HG03378 (cell line): Measurements from ENCODE around the gene UGT1A7.

Experiments
- ATAC-seq: cut with Tn5 transposase; IDR thresholded peaks from one replicate; pipeline ENCODE4 v1.9.1; 2021; ENCODE audit warnings: mild to moderate bottlenecking, moderate library complexity; ENCODE audit not compliant: unreplicated experiment

The UGT1A7 gene

DNA sequence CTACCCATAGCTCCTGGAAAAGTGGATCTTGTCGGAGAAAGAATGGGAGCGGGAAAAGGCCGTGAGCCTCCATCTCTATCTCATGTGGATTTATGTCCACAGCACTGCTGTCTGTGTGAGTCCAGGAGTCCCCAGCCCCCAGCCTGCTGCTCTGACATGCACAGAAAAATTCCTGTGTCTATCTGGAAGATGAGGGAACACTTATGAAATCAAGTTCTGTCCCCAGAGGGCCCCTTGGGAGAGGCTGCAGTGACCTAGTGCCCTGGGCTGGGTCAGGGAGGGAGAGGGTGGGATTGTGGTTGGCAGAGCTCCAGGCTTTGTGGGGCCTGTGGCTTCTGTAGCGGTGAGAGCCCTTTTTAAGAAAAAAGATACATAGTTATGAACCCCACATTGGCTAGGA is 135.1 kb downstream of the UGT1A7 start:
- no peak for ATAC-seq

DNA sequence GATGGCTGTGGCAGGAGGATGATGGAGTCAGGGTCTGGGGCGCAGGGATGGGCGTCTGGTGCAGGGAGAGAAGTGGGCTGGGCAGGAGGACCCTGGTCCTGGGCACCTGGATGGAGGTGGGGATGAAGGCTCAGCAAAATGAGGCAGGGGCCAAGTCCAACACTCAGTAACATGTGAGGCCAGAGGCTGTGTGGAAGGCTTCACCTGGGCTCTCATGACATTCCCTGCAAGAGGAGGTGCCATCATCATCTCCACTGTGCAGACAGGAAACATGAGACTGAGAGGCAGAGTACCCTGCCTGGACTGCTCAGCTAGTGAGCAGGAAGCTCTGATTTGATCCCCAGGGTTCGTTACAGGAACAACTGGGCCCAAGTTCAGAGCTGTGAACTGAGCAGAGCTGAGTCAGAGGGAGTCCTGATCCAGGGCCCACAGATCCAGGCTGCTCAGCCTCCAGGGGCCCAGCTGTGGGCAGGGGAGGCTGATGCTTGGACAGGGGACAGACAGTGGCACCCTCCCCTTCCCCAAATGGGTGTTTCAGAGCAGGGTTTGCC is 135.7 kb downstream of the UGT1A7 start:
- no peak for ATAC-seq

DNA sequence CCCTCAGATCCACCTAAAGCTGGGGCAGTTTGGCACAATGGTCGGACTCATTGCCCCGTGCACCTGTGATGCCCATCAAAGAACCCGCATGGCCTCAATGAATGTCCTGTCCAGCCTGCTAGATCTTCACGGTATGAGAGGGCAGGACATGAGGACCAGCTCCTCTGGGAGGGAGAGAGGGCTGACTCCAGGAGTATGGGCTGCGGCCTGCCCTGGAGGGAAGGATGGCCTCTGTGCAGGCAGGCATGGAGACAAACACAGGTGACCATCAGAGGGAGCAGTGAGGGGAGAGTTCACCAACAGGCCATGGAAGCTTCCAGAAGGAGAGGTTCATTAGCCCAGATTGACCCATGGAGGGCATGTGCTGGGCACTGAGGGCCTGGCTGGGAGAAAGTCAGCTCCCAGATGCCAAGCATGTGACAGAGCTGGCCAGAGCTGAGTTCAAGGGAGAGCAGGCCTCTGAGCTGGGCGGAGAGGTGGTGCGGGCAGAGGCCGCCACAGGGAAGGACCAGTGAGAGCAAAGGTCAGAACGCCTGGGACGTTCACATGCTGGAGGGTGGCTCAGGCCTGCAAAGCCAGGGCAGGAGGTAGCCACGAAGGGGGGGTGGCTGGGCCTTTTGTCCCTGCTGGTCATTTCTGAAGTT is 136.4 kb downstream of the UGT1A7 start:
- ATAC-seq = no peak

DNA sequence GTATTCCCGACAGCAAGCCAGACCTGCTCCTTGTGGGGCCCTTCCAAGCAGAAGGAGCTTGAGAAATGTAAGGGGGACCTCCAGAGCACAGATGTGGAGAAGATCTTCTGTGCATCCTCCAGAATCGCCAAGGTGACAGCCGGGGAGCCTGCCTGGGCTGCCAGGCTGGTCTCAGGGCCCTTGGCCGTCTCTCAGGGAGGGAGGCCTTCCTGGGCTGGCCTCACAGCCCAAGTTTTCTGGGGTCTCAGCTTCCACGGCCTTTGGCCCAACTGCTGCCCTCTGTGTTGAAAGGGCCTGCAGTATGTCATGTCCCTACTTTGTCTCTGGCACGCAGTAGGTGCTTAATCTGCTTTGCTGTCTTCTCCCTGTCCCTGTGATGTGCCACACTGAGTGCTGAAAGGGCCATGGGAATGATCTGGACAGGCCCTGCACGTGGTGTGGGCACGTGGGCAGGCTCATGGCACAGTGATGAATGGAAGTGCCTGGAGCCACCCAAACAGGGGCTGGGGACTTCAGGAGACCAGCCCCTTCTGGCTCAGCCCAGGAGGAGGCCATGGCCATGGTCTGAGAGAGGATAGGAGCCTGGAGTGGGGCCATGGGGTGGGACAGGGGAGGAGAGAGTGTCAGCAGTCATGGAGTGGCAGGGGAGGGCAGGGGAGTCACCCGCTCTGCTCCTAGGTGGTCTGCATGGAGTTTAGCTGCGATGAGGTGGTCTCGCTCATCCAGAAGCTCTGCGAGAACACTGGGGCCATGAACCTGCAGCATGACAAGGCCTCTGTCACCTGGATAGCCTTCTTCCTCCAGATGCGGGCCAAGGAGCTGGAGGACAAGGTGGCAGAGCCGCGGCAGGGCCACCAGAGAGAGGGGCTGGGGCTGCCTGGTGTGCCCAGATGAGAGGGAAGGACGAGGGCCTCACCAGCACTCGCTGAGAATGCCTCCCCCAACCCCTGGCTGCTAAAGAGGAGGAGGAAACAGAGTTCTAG is 137.2 kb downstream of the UGT1A7 start:
- no peak for ATAC-seq

DNA sequence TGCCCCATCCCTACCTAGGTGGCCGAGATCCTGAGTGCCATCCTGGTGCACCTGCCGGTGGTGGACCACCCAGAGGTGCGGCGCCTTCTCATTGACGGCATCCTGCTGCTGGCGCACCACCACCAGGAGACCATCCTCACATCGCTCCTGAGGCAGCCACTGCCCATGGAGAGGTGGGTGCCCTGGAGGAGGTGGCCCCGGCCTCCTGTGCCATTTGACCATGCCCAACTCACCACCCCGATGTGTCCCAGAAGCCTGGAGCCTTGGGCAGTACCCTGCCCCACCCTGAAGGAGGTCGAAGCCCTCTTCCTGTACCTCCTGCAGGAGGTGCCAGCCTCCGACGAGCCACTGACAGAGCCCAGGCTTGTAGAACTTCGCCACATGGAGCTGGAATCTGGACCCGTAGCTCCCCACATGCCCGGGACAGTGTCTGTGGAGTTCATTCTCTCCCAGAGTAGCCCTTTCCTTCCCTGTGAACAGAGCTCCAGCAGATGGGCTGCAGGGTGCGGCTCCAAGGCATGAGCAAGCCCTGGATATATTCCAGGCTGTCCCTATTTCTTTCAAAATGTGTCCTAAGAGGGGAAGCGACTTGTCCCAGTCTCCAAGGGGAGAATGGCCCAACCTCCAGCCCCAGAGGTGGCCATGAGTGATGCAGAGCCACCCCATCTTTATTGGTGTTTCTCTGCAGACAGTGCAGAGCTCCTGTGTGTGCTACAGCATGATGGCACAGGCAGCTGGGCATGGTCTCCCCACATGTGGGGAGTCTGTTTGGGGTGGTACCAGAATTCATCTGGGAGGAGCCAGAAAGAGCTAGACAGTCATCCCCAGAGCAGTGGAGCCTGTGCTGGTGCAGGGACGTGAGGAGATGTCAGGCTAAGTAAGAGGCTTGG is 138.4 kb downstream of the UGT1A7 start:
- ATAC-seq = no peak

DNA sequence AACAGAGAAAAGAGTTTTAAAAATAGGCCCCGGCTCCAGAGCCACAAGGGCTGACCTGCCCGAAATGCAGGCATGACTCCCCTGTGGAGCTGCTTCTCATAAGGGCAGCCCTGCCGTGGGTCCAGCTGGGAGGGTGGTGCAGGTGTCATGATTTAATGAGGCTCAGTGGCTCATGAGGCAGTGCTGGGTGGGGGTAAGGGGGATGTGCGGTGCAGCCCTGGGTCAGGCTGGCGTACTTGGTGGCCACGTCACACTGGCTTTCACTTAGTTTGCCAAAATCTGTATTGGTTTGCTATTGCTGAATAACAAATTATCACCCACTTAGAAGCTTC is 139.0 kb downstream of the UGT1A7 start:
- no peak for ATAC-seq

DNA sequence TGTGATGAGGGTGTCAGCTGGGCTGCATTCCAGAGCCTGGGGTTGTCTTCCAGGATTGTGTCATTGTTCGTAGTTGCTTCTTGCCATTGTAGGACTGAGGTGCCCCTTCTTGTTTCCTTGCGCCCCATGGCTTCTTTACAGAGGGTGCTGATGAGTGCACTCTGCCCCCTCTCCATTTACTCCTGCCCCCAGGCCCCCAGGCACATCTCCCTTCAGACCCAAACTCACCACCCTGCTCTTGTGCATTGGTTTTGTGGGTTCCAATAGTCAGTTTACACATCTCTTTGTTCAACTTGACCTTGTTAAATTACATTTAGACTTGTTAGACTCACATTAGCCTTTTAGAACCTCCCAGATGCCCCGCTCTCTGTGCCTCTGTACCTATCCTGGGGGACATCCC is 139.5 kb downstream of the UGT1A7 start:
- ATAC-seq = no peak

DNA sequence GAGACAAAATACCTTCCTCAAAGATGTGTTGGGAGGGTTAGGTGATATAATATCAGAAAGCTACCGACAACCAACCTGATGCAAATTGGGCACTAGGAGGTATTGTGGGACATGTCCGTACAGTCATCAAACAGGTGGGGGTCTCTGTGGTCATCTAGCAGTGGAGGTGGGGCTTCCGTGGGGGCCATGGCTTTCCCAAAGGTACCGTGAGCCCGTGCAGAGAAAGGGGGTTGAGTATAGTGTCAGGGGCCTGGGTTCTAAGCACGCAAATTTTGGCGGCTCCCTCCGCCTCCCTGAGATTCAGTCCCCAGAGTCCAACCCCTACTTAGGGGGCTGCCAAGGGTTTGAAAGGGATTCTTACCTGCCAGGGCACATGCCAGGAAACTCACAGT is 140.0 kb downstream of the UGT1A7 start:
- ATAC-seq = no peak

DNA sequence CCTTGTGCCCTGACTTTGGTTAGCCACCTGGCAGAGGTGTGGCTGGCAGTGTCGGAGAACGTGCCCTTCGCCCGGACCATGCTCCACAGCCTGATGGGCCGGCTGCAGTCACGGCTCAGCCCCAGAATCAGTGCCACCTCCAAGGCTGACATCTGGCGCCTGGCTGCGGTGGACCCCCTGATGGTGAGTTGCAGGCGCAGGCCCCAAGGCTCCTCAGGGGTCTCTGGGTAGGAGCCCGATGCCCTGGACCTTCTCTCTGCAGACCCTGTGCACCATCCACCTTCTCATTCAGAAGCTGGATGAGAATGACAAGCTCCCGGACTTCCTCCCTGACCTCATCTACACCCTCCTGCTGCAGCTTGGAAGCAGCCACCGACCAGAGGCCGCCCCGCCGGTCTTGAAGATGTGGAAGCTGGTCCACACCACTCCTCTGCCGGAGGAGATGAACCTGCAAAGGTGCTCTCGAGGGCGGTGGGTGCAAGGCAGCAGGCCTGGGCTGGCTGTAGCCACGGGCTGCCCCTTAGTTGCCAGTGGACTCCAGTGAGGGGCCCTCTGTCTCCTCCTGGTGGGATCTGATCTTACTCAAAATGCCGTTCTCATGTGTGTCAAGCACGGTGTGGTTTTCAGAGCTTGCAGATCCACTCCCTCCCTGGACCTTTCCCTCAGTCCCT is 140.5 kb downstream of the UGT1A7 start:
- ATAC-seq = no peak
